Cardiac muscle cell (in vitro differentiated cells and primary cell): ENCODE data around the gene CCL17. TPM values are rescaled to one million over a fixed set of nuclear protein-coding genes. Genes with fewer than 3 reads are reported as not detected.
A peak's percentile ranks its signal among the peaks of the same experiment; 100 is the strongest.

Experiments used
- DNase-seq, 2 donors: peaks; one replicate each; pipeline versions ENCODE4 v3.0.0 to v3.0.0-alpha.2; 2010 to 2017; ENCODE audit warnings: low read depth in 1 of 2, low spot score in 1 of 2
- H3K27ac ChIP-seq: fragments of 200-600 bp; sonication (generic); 2 replicates; pipeline ENCODE4 v1.5.1; 2016
- H3K27me3 ChIP-seq: fragments of 200-600 bp; sonication (generic); 2 replicates; pipeline ENCODE4 v1.6.0; 2016; ENCODE audit warnings: control low read depth
- H3K36me3 ChIP-seq: fragments of 200-600 bp; sonication (generic); 2 replicates; pipeline ENCODE4 v1.5.1; 2016; ENCODE audit warnings: control low read depth
- H3K4me1 ChIP-seq: fragments of 200-600 bp; sonication (generic); 2 replicates; pipeline ENCODE4 v1.8.1; 2017; ENCODE audit warnings: low read depth, mild to moderate bottlenecking, mixed run types
- H3K4me3 ChIP-seq: fragments of 200-600 bp; sonication (generic); 2 replicates; pipeline ENCODE4 v1.5.1; 2016; ENCODE audit warnings: mild to moderate bottlenecking
- H3K9me3 ChIP-seq: fragments of 200-600 bp; sonication (generic); 2 replicates; pipeline ENCODE4 v1.5.1; 2017; ENCODE audit warnings: low read depth, mild to moderate bottlenecking, control low read depth
- CTCF ChIP-seq: IDR thresholded peaks from 2 replicates; pipeline ENCODE4 v1.5.1; 2012; ENCODE audit warnings: low read depth, mild to moderate bottlenecking, low read length
- polyA plus RNA-seq: library from polyadenylated mRNA; unstranded; fragments of >200 nt; fragmentation: Nextera tagmentation; extraction: Ambion mirVana; gene quantifications from 2 replicates; pipeline ENCODE4 v1.2.1, GENCODE V29; 2016
- total RNA-seq: library from RNA; depleted of rRNA; stranded (reverse); fragments of >200 nt; gene quantifications from 2 replicates; pipeline ENCODE4 v1.2.3, GENCODE V29; 2016

CCL17 gene
- total and polyA plus RNA-seq, 2 experiments from 2014 or later, result not detected

GRCh38 chr16:57422026-57422944, 17.7 kb downstream of the CCL17 start:
- no peaks in the 10 kb centered on the region for H3K36me3 ChIP-seq
- H3K4me1 ChIP-seq, result no peaks in the 10 kb centered on the region
- no peak overlapping the region for H3K4me3 ChIP-seq
- no peak overlapping the region for H3K27ac ChIP-seq
- no peaks in the 10 kb centered on the region for H3K9me3 ChIP-seq
- no peaks in the 10 kb centered on the region for H3K27me3 ChIP-seq
- peak; percentile 90 for TF ChIP-seq CTCF
- peak; percentile 60 to 82 for DNase-seq

- Histone ChIP-seq H3K9me3 (no peaks in the 10 kb centered on the region), H3K27me3 (no peaks in the 10 kb centered on the region), H3K4me3 (no peak overlapping the region), H3K36me3 (peaks cover 4% of the 10 kb centered on the region), H3K4me1 (no peaks in the 10 kb centered on the region), H3K27ac (no peak overlapping the region)
- TF ChIP-seq CTCF, result no peak
- no peak for DNase-seq
These were observed 18.6 kb downstream of the CCL17 start for GRCh38 chr16:57423152-57423551.

GRCh38 chr16:57424583-57424982, 20.0 kb downstream of the CCL17 start:
- no peaks in the 10 kb centered on the region for H3K9me3 ChIP-seq
- no peak for DNase-seq
- H3K4me1 ChIP-seq, result no peaks in the 10 kb centered on the region
- no peak for TF ChIP-seq CTCF
- H3K27me3 ChIP-seq, result no peaks in the 10 kb centered on the region
- no peak overlapping the region for H3K4me3 ChIP-seq
- peak overlapping the region; percentile 7 for H3K27ac ChIP-seq
- H3K36me3 ChIP-seq, result peaks cover 13% of the 10 kb centered on the region

- no peaks in the 10 kb centered on the region for H3K4me1 ChIP-seq
- no peak overlapping the region for H3K27ac ChIP-seq
- peaks cover 29% of the 10 kb centered on the region for H3K36me3 ChIP-seq
- no peak for DNase-seq
- TF ChIP-seq CTCF, result no peak
- H3K9me3 ChIP-seq, result no peaks in the 10 kb centered on the region
- H3K4me3 ChIP-seq, result no peak overlapping the region
- H3K27me3 ChIP-seq, result no peaks in the 10 kb centered on the region
These were observed 21.8 kb downstream of the CCL17 start for GRCh38 chr16:57426356-57426755.

- no peaks in the 10 kb centered on the region for H3K9me3 ChIP-seq
- no peak for TF ChIP-seq CTCF
- H3K27me3 ChIP-seq, result no peaks in the 10 kb centered on the region
- DNase-seq, result no peak
- no peak overlapping the region for H3K27ac ChIP-seq
- no peaks in the 10 kb centered on the region for H3K4me1 ChIP-seq
- H3K36me3 ChIP-seq, result peaks cover 38% of the 10 kb centered on the region
- H3K4me3 ChIP-seq, result no peak overlapping the region
These were observed 22.7 kb downstream of the CCL17 start for GRCh38 chr16:57427307-57427706.
